HepG2 (cell line): ENCODE measurements around the gene DIS3L2. TPM values are rescaled to one million over a fixed set of nuclear protein-coding genes. Genes with fewer than 3 reads are reported as not detected.

ENCODE experiments used
- ATAC-seq: fragments of 200-7000 bp; cut with Tn5 transposase; 3 replicates; pipeline ENCODE4 v1.9.1; 2020; ENCODE audit warnings: mild to moderate bottlenecking, moderate library complexity
- BruUV-seq: library from RNA; stranded (reverse); fragments of 400-500 nt; replicated peaks from 2 replicates; lab custom pipeline; 2021; lab: Mats Ljungman, UMichigan
- CTCF ChIA-PET: fragments of 300-600 bp; formaldehyde crosslinking; extraction: SDS; loops from one replicate; lab custom pipeline; 2021; ENCODE audit warnings: low total read pairs, inconsistent platforms, low intra/inter-chr PET ratio; lab: Yijun Ruan, JAX
- POLR2A ChIA-PET: fragments of 350-600 bp; sonication (Branson Sonifier 250); formaldehyde crosslinking; loops from one replicate; lab custom pipeline; 2020; ENCODE audit warnings: antibody characterized with exemption, inconsistent platforms; lab: Yijun Ruan, JAX
- DNase-seq: peaks from one replicate; pipeline ENCODE4 v3.0.0-alpha.2; 2015; ENCODE audit warnings: low spot score
- FAIRE-seq: peaks from 3 replicates; lab custom pipeline; 2011; peaks lifted over from hg19 to GRCh38; lab: Jason Lieb, UNC
- H2AFZ ChIP-seq: one replicate; pipeline ENCODE4 v1.6.1; 2011; ENCODE audit warnings: low read length, inconsistent platforms
- H3K27ac ChIP-seq: fragments of 300-600 bp; 3 replicates; pipeline ENCODE4 v1.8.0; 2011; ENCODE audit warnings: mixed run types, mild to moderate bottlenecking, mixed read lengths, low read length, inconsistent platforms; ENCODE audit not compliant: insufficient read depth; ENCODE audit errors: extremely low read length
- H3K27me3 ChIP-seq, 2 experiments: fragments of 200-600 bp in 1 of 2; 2 replicates in 1 of 2; 3 replicates in 1 of 2; pipeline versions ENCODE4 v1.6.0 to v1.8.0; 2011; ENCODE audit warnings: low read length in 2 of 2, mild to moderate bottlenecking in 2 of 2, moderate library complexity in 2 of 2, inconsistent platforms in 1 of 2; ENCODE audit not compliant: insufficient read depth in 2 of 2, control insufficient read depth in 1 of 2
- H3K36me3 ChIP-seq, 2 experiments: fragments of 200-600 bp in 1 of 2; replicated peaks in 1 of 2; 2 replicates in 1 of 2; 3 replicates in 1 of 2; pipeline versions ENCODE4 v1.5.1 to v1.8.0; 2011; ENCODE audit warnings: low read length in 2 of 2, inconsistent platforms in 1 of 2; ENCODE audit not compliant: insufficient read depth in 2 of 2, control insufficient read depth in 1 of 2
- H3K4me1 ChIP-seq: 2 replicates; pipeline ENCODE4 v1.5.1; 2012; ENCODE audit warnings: low read length, inconsistent platforms; ENCODE audit not compliant: insufficient read depth
- H3K4me2 ChIP-seq: 2 replicates; pipeline ENCODE4 v1.6.0; 2011; ENCODE audit warnings: low read depth, low read length, inconsistent platforms
- H3K4me3 ChIP-seq, 3 experiments: fragments of 200-600 bp in 1 of 3; sonication (generic), shearing (Covaris generic) in 1 of 3; replicated peaks in 1 of 3; 2 replicates each; pipeline ENCODE4 v1.5.1; 2011 to 2016; ENCODE audit warnings: low read length in 3 of 3, inconsistent platforms in 2 of 3, low read depth in 2 of 3, mild to moderate bottlenecking in 2 of 3, control low read depth in 1 of 3, mixed read lengths in 1 of 3; ENCODE audit not compliant: insufficient read depth in 1 of 3
- H3K79me2 ChIP-seq: one replicate; pipeline ENCODE4 v1.6.1; 2011; ENCODE audit warnings: low read length, inconsistent platforms; ENCODE audit not compliant: insufficient read depth
- H3K9ac ChIP-seq: 2 replicates; pipeline ENCODE4 v1.6.0; 2011; ENCODE audit warnings: mild to moderate bottlenecking, low read depth, low read length, inconsistent platforms; ENCODE audit not compliant: insufficient read depth
- H3K9me3 ChIP-seq: 2 replicates; pipeline ENCODE4 v1.5.1; 2012; ENCODE audit warnings: mild to moderate bottlenecking, low read length
- H4K20me1 ChIP-seq: 2 replicates; pipeline ENCODE4 v1.6.0; 2011; ENCODE audit warnings: inconsistent platforms, mild to moderate bottlenecking, low read length, moderate library complexity; ENCODE audit not compliant: insufficient read depth
- BCLAF1 ChIP-seq: fragments of 450-650 bp; IDR thresholded peaks from 2 replicates; pipeline ENCODE4 v1.6.1; 2017; ENCODE audit warnings: mild to moderate bottlenecking
- CBX5 ChIP-seq: sonication (generic); formaldehyde crosslinking; IDR thresholded peaks from 2 replicates; pipeline ENCODE4 v1.4.0; 2020; ENCODE audit warnings: missing genetic modification reagents, borderline replicate concordance
- CC2D1A ChIP-seq: sonication (generic); formaldehyde crosslinking; IDR thresholded peaks from 2 replicates; pipeline ENCODE4 v1.8.1; 2023; ENCODE audit warnings: mild to moderate bottlenecking, missing genetic modification reagents
- ELF3 ChIP-seq: IDR thresholded peaks from 2 replicates; pipeline ENCODE4 v1.6.1; 2016; ENCODE audit warnings: missing genetic modification reagents, missing compliant biosample characterization
- ETV5 ChIP-seq: IDR thresholded peaks from 2 replicates; pipeline ENCODE4 v1.6.1; 2018; ENCODE audit warnings: missing biosample characterization, missing genetic modification reagents, inconsistent platforms, borderline replicate concordance
- FIP1L1 ChIP-seq: fragments of 200-400 bp; formaldehyde crosslinking; IDR thresholded peaks from 2 replicates; pipeline ENCODE4 v1.6.1; 2018; ENCODE audit warnings: low read depth, mild to moderate bottlenecking, low read length, moderate library complexity, borderline replicate concordance; ENCODE audit not compliant: insufficient read depth
- MAFF ChIP-seq: IDR thresholded peaks from 2 replicates; pipeline ENCODE4 v1.6.1; 2011; ENCODE audit warnings: low read depth, low read length, improper control_type of control experiment
- MTA1 ChIP-seq: sonication (generic); formaldehyde crosslinking; IDR thresholded peaks from 2 replicates; pipeline ENCODE4 v1.4.0; 2020; ENCODE audit warnings: missing genetic modification reagents, mild to moderate bottlenecking, borderline replicate concordance
- MXI1 ChIP-seq: IDR thresholded peaks from 3 replicates; pipeline ENCODE4 v1.6.1; 2012; ENCODE audit warnings: low read depth, low read length, inconsistent platforms, borderline replicate concordance
- ZFP41 ChIP-seq: sonication (generic); formaldehyde crosslinking; IDR thresholded peaks from 2 replicates; pipeline ENCODE4 v1.4.0; 2020; ENCODE audit warnings: mild to moderate bottlenecking, missing genetic modification reagents, borderline replicate concordance
- ZNF124 ChIP-seq: sonication (generic); formaldehyde crosslinking; IDR thresholded peaks from 2 replicates; pipeline ENCODE4 v1.4.0; 2020; ENCODE audit warnings: missing genetic modification reagents
- ZNF33A ChIP-seq: sonication (generic); formaldehyde crosslinking; IDR thresholded peaks from 2 replicates; pipeline ENCODE4 v1.5.1; 2020; ENCODE audit warnings: missing genetic modification reagents, mild to moderate bottlenecking, moderate library complexity, borderline replicate concordance
- ZNF572 ChIP-seq: sonication (generic); formaldehyde crosslinking; IDR thresholded peaks from 2 replicates; pipeline ENCODE4 v1.5.1; 2020; ENCODE audit warnings: mild to moderate bottlenecking, missing genetic modification reagents
- ZNF670 ChIP-seq: sonication (generic); formaldehyde crosslinking; IDR thresholded peaks from 2 replicates; pipeline ENCODE4 v1.8.0; 2022; ENCODE audit warnings: mild to moderate bottlenecking, missing genetic modification reagents, borderline replicate concordance
- ZNF687 ChIP-seq: sonication (generic); formaldehyde crosslinking; IDR thresholded peaks from 2 replicates; pipeline ENCODE4 v1.5.1; 2020; ENCODE audit warnings: mild to moderate bottlenecking, missing genetic modification reagents, moderate library complexity
- ZNF816 ChIP-seq: sonication (generic); formaldehyde crosslinking; IDR thresholded peaks from 2 replicates; pipeline ENCODE4 v1.8.0; 2022; ENCODE audit warnings: missing genetic modification reagents, mild to moderate bottlenecking, borderline replicate concordance
- WGBS: methylation state at CpG from one replicate; pipeline ENCODE4 v1.1.6; 2017; ENCODE audit warnings: low lambda C conversion rate; 5-methylcytosine and 5-hydroxymethylcytosine counted together
- in situ Hi-C: cut with HindIII; loops from 2 replicates; pipeline ENCODE4 v1.10.0; 2017; ENCODE audit warnings: low pct_unique_long_range_greater_than_20kb; ENCODE audit not compliant: extremely low pct_ligation_motif_present
- intact Hi-C: fragments of 100-400 bp; cut with micrococcal nuclease; formaldehyde crosslinking; loops from one replicate; pipeline ENCODE4 v1.10.0; 2022; ENCODE audit not compliant: unreplicated experiment
- polyA plus RNA-seq, 8 experiments: library from polyadenylated mRNA; depleted of rRNA in 3 of 8; stranded (reverse) in 7 of 8; unstranded in 1 of 8; fragments of >200 nt; fragmentation: Illumina TruSeq in 4 of 8; extraction: Trizol in 4 of 8; gene quantifications; 2 replicates each; pipeline versions ENCODE4 v1.2.1 to v1.2.3, GENCODE V29; 2011 to 2016; ENCODE audit warnings: low read depth in 4 of 8, missing spikeins in 1 of 8, mixed read lengths in 1 of 8; ENCODE audit not compliant: insufficient read depth in 1 of 8
- total RNA-seq, 5 experiments: library from RNA; depleted of rRNA; stranded (reverse); fragments of >200 nt; fragmentation: Illumina TruSeq; extraction: Trizol; gene quantifications; 2 replicates each; pipeline ENCODE4 v1.2.3, GENCODE V29; 2016; ENCODE audit warnings: low read depth in 1 of 5

DIS3L2 gene
- total and polyA plus RNA-seq, 2 of the 13 experiments (the other 11 are each of a cell fraction or from before 2014, with no cell fraction given): 7.0 to 23.9 TPM

GRCh38 chr2:231940795-231941194 lies 20.7 kb upstream of the DIS3L2 start:
- DNase-seq: no peak
- no peak overlapping the region for H3K4me2 ChIP-seq
- BruUV-seq: no TSS peak
- intact Hi-C loops: no loop called here
- 45% methylated on average over 2 of the region's 3 CpGs for WGBS
- H3K27ac ChIP-seq: no peak overlapping the region
- CTCF ChIA-PET: no interaction called here
- POLR2A ChIA-PET: interaction anchor here (1.0 kb wide), 1 partner anchor 21 kb away, joined by 3 read pairs; the partner anchor contains the start of gene DIS3L2
- H3K9ac ChIP-seq: no peak overlapping the region
- peaks cover 0 to 15% of the 10 kb centered on the region in 2 experiments; a peak in 2 of 5 replicates for H3K27me3 ChIP-seq
- peak; percentile 97 for ATAC-seq
- no peak overlapping the region for H2AFZ ChIP-seq
- H3K36me3 ChIP-seq: no peaks in the 10 kb centered on the region
- no peaks in the 10 kb centered on the region for H3K79me2 ChIP-seq
- H4K20me1 ChIP-seq: no peaks in the 10 kb centered on the region
- H3K4me3 ChIP-seq: no peak overlapping the region
- no peak for FAIRE-seq
- no peaks in the 10 kb centered on the region for H3K9me3 ChIP-seq
- in situ Hi-C loops: no loop called here
- no peaks in the 10 kb centered on the region for H3K4me1 ChIP-seq
- TF ChIP-seq ZNF124: no peak
- no peak for TF ChIP-seq MAFF
- TF ChIP-seq MTA1: 0 out of 2 replicates have a peak, but pooled peaks have one; percentile 21
- no peak for TF ChIP-seq CC2D1A
- TF ChIP-seq FIP1L1: no peak
- TF ChIP-seq CBX5 (CRISPR knock-in tag): no peak
- no peak for TF ChIP-seq ZNF572 (CRISPR knock-in tag)
- TF ChIP-seq ELF3 (CRISPR knock-in tag): 0 out of 2 replicates have a peak, but pooled peaks have one; percentile 25
- no peak for TF ChIP-seq ZNF670 (CRISPR knock-in tag)
- no peak for TF ChIP-seq ZFP41 (CRISPR knock-in tag)
- TF ChIP-seq ZNF816 (CRISPR knock-in tag): no peak
- no peak for TF ChIP-seq ZNF33A (CRISPR knock-in tag)
- TF ChIP-seq ZNF687 (CRISPR knock-in tag): peak; percentile 40
- no peak for TF ChIP-seq ETV5 (CRISPR knock-in tag)
- TF ChIP-seq BCLAF1: no peak
- 0 out of 3 replicates have a peak, but pooled peaks have one; percentile 30 for TF ChIP-seq MXI1
